Measurements from ENCODE around the gene POMT1. TPM values are rescaled to one million over a fixed set of nuclear protein-coding genes. Genes with fewer than 3 reads are reported as not detected.
"Not testable (repeated sequence)": the region's sequence is repeated elsewhere in the genome, so short reads cannot be mapped to it uniquely, and the experiment has no call there.

POMT1 gene
- total RNA-seq, 1 donor from 2014 or later = 14.4 TPM

GRCh38 chr9:131492070-131492469, 10.6 kb upstream of the POMT1 start:
- DNase-seq (ENCODE audit: low spot score) (no peak), ATAC-seq (no peak)

- DNase-seq (ENCODE audit: low spot score) (no peak), ATAC-seq (no peak)
These were observed 8.3 kb upstream of the POMT1 start for GRCh38 chr9:131494296-131494870.

GRCh38 chr9:131495785-131496184, 6.9 kb upstream of the POMT1 start:
- DNase-seq (ENCODE audit: low spot score) (no peak), ATAC-seq (no peak)

- DNase-seq (ENCODE audit: low spot score) (no peak), ATAC-seq (peak; percentile 40)
These were observed 5.8 kb upstream of the POMT1 start for GRCh38 chr9:131496844-131497405.

GRCh38 chr9:131499254-131499767, 3.4 kb upstream of the POMT1 start:
- DNase-seq (ENCODE audit: low spot score) (no peak), ATAC-seq (no peak)

- ATAC-seq = no peak
- DNase-seq (ENCODE audit: low spot score) = no peak
These were observed 2.3 kb upstream of the POMT1 start for GRCh38 chr9:131500377-131500776.

- DNase-seq (ENCODE audit: low spot score) = no peak
- no peak for ATAC-seq
These were observed 1.7 kb upstream of the POMT1 start for GRCh38 chr9:131500939-131501541.

- DNase-seq (ENCODE audit: low spot score) (no peak), ATAC-seq (peak; percentile 12)
These were observed 1.1 kb downstream of the POMT1 start for GRCh38 chr9:131503626-131504465.

GRCh38 chr9:131505012-131505411, 2.3 kb downstream of the POMT1 start:
- DNase-seq (ENCODE audit: low spot score) = no peak
- ATAC-seq = no peak

GRCh38 chr9:131511416-131511815, 8.7 kb downstream of the POMT1 start:
- no peak for DNase-seq (ENCODE audit: low spot score)
- ATAC-seq = no peak

- ATAC-seq (no peak), DNase-seq (ENCODE audit: low spot score) (no peak)
These were observed 9.2 kb downstream of the POMT1 start for GRCh38 chr9:131511880-131512279.

- ATAC-seq = no peak
- no peak for DNase-seq (ENCODE audit: low spot score)
These were observed 10.5 kb downstream of the POMT1 start for GRCh38 chr9:131513177-131513576.

- not testable (repeated sequence) for DNase-seq (ENCODE audit: low spot score); ATAC-seq
These were observed 12.9 kb downstream of the POMT1 start for GRCh38 chr9:131515559-131516031.

- DNase-seq (ENCODE audit: low spot score) (no peak), ATAC-seq (no peak)
These were observed 13.4 kb downstream of the POMT1 start for GRCh38 chr9:131516100-131516499.

- no peak for ATAC-seq
These were observed 14.2 kb downstream of the POMT1 start for GRCh38 chr9:131516930-131517329.

GRCh38 chr9:131517761-131518190, 15.1 kb downstream of the POMT1 start:
- no peak for ATAC-seq
- no peak for DNase-seq (ENCODE audit: low spot score)

More at GRCh38 chr9:131516930-131517329, 14.2 kb downstream of the POMT1 start:
- no peak for DNase-seq (ENCODE audit: low spot score)

GRCh38 chr9:131518553-131518952, 15.8 kb downstream of the POMT1 start:
- DNase-seq (ENCODE audit: low spot score) (no peak), ATAC-seq (no peak)

- ATAC-seq (no peak), DNase-seq (ENCODE audit: low spot score) (no peak)
These were observed 17.8 kb downstream of the POMT1 start for GRCh38 chr9:131520503-131520902.

GRCh38 chr9:131521203-131521602, 18.5 kb downstream of the POMT1 start:
- ATAC-seq = no peak
- DNase-seq (ENCODE audit: low spot score) = no peak

GRCh38 chr9:131521822-131522221, 19.1 kb downstream of the POMT1 start:
- no peak for ATAC-seq
- DNase-seq (ENCODE audit: low spot score) = no peak
